ENCODE measurements around the gene GTF2H3.

The GTF2H3 gene

GRCh38 chr12:123645878-123646277, 12.2 kb downstream of the GTF2H3 start:
- no peak for DNase-seq (ENCODE audit: low read depth)

DNA sequence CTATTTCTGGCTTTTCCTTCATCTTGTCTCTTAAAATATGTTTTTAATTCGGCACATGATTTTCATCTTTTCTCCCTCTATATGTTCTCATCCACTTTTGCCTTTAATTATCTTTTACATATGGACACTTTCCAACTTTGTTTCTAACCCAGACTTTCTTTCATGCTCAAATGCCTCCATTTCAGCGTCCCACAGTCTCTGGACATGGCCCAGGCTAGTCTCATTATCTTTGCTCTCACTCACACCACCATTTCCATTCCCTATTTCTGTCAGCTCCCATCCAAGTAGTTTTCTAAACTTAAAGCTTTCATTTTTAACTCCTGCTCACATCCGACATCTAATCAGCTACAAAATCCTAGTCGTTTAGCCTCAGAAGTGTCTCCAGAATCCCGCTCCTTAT, 14.8 kb downstream of the GTF2H3 start:
- DNase-seq (ENCODE audit: low read depth): no peak

- no peak for DNase-seq (ENCODE audit: low read depth)
Measured at GRCh38 chr12:123654129-123654701, 20.6 kb downstream of the GTF2H3 start.

DNA sequence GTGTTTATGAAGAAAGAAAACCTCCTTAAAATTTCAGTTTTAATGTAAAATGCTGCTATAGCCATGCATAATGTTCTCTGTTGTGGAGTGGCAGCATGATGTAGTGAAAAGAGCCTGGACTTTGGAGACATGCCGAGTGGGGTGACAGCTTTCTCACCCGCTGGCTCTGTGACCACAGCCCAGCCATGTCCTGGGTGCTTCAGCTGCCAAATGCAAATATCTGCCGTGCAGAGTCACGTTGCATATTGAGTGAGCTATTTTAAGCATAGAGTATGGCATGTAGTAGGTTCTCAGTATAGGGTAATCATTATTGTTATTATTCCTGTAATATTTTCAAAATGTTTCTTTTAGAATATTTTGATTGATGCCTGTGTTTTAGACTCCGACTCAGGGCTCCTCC, 21.8 kb downstream of the GTF2H3 start:
- DNase-seq (ENCODE audit: low read depth): no peak

DNA sequence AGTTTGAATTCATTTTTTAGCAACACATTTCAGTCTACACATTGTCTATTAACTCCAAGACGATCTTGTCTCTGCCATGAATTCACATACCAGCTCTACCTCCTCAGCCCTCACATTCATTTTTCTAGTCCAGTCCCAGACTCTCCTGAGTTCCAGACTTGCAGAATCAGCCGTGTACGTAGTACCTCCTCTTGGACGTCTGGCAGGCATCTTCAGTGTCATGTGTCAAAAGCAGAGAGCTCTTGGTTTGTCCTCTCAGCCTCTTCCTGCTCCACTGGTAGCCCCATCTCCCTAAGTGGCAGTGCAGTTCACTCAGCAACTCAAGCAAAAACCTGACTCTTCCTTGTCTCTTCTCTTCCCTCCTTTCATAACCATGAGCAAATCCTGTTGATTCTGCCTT, 22.8 kb downstream of the GTF2H3 start:
- DNase-seq (ENCODE audit: low read depth): no peak

DNA sequence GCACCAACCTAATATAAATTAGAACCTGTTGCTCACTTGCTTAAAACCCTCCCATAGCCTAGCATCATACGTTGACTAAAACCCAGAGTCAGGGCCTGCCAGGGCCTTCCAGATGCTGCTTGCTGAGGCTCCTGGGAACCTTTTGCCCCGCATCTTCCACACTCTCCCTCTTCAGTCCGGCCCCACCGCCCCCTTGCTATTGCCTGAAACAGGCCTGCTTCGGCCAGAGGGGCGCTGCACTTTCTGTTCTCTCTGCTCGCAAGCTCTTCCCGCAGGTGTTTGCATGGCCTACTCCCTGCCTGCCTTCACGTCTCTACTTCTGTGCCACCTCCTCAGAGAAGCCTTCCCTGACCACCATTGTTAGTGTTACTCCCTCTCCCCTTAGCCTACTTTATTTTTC, 23.6 kb downstream of the GTF2H3 start:
- no peak for DNase-seq (ENCODE audit: low read depth)

DNA sequence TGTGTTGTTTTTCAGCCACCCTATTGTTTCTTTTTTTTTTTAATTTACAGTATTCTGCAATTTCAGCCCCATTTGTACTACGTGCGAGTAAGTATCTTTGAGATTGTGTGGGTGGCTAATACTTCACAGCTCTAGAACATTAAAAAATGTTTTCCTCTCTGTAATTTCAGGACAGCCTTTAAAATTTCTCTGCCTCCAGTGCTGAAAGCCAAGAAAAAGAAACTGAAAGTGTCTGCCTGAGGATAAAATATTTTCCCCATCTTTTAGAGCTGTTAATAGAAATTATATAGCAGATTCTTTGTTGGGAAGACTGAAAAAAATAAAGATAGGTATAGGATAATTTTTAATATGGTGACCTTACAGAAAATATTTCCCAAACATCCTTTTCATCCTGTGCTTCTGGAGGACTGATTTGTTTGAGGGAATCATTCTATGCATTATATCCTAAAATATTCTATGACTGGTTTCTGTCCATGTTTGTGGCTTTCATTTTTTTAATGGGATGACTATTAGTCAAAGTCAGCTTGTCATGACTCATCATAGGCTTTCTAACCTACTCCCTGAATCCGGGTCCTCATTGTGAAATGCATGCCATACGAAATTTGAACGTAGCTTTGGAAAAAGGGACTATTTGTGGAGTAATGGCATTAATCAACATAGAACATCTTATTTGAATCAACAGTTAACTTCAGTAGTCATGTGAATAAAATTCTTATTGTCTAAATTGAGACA, 26.5 kb downstream of the GTF2H3 start:
- DNase-seq (ENCODE audit: low read depth): no peak

GRCh38 chr12:123667771-123668170, 34.1 kb downstream of the GTF2H3 start:
- DNase-seq (ENCODE audit: low read depth): no peak

DNA sequence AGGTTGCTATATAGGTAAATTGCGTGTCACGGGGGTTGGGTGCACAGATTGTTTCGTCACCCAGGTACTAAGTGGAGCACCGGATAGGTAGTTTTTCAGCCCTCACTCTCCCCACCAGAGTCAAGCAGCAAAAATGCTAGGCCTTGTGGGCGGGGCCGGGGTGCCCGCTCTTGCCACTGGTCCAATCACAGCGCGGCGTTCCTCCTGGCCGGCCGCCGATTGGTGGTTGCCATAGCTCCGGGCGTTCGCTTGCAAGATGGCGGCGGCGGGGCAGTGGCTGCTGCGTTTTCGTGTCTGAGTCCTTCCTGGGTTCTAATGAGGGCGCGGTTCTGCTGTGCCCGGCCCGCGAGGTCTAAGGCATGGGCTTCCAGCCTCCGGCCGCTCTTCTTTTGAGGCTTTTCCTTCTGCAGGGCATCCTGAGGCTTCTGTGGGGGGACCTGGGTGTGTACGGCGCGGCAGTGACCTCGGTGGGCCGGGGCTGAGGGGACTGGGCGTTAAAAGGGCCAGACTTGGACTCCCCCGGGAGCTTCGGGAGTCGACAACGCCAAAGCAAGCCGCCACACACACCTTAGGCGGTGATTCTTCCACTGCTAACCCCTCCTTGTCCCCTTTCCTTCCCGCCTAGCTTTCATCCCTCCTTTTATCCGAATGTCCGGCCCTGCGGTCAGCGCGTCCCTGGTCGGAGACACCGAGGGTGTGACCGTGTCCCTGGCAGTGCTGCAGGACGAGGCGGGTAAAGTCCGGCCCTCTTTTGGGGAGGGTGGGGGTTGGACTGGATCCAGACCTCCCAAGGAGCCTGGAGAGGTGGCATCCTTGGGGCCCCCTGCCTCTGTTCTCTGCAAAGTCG, 37.5 kb downstream of the GTF2H3 start, which contains the start of gene TCTN2:
TCTN2 (plus strand) TSS at position 232 of the 847 bp plus-strand sequence; CDS start at position 360, 128 bp downstream.
- DNase-seq (ENCODE audit: low read depth): peak; percentile 85

DNA sequence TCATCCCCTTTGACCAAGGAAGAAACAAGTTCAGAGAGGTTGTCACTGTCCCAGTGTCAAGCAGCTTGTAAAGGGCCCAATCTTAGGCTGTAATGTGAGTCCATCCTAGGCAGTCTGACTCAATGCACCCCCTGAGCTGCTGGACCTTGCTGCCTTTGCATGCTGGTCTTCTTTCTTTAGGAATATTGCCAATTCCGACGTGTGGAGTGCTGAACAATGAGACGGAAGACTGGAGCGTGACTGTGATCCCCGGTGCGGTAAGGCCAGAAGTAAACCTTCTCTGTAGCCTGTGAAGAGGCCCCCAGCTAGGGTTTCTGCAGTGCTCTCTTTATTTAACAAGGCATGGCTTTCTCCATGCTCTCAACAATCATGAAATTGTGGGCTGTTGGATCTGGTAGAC, 38.2 kb downstream of the GTF2H3 start:
- DNase-seq (ENCODE audit: low read depth): no peak

DNA sequence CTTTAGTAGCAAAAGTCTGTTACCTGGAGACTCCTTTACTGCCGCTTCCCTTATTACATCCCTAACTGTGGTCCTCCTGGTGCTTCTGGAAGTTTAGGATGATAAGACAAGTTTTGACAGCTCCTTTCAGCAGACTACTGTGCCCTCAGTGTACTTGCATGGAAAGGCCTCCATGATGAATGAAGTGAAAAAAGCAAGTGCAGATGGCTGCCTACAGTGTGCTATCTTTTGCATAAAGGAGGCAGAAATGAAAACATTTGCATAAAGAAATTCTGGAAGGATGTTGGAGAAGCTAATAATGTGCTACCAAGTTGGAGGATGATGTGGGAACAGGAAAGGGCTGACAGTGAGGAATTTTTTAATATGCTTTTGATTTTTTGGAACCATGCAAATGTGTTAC, 41.8 kb downstream of the GTF2H3 start:
- DNase-seq (ENCODE audit: low read depth): no peak

DNA sequence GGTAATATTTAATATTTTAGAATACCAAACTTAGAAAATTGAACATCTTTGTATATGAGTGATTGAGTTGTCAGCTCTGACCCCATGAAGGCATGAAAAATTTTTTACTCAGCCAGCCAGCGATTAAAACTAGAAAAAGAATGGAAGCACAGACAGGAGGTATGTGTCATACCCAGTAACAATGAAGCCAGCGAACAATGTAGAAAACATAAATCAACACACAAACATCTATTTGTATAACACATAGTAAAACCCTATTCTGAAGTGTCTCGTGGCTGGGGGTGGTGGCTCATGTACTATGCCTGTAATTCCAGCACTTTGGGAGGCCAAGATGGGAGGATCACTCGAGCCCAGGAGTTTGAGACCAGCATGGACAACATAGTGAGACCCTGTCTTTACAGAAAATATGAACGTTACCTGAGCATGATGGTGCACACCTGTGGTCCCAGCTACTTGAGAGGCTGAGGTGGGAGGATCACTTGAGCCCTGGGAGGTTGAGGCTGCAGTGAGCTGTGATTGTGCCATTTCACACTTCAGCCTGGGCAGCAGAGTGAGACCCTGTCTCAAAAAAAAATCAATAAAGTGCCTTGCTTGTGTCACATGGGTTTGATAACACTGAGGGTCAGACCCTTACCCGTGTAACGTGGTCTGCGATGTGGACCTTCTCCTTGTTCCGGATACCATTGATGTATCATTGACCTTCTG, 43.1 kb downstream of the GTF2H3 start:
- DNase-seq (ENCODE audit: low read depth): no peak

DNA sequence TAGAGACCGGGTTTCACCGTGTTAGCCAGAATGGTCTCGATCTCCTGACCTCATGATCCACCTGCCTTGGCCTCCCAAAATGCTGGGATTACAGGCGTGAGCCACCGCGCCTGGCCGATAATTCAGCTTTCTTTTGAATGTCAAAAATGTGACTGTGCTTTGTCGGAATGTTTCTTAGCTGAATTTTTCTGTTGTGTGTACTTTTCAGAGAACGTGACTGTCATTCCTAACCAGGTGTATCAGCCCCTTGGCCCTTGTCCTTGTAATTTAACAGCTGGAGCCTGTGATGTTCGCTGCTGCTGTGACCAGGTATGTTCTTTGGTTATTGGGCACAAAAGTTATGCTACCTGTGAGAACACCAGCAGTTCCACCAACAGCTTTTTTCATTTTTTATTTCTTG, 45.4 kb downstream of the GTF2H3 start:
- DNase-seq (ENCODE audit: low read depth): no peak

- no peak for DNase-seq (ENCODE audit: low read depth)
Measured at GRCh38 chr12:123681605-123682004, 48.0 kb downstream of the GTF2H3 start.

GRCh38 chr12:123683964-123684363, 50.3 kb downstream of the GTF2H3 start:
- no peak for DNase-seq (ENCODE audit: low read depth)

DNA sequence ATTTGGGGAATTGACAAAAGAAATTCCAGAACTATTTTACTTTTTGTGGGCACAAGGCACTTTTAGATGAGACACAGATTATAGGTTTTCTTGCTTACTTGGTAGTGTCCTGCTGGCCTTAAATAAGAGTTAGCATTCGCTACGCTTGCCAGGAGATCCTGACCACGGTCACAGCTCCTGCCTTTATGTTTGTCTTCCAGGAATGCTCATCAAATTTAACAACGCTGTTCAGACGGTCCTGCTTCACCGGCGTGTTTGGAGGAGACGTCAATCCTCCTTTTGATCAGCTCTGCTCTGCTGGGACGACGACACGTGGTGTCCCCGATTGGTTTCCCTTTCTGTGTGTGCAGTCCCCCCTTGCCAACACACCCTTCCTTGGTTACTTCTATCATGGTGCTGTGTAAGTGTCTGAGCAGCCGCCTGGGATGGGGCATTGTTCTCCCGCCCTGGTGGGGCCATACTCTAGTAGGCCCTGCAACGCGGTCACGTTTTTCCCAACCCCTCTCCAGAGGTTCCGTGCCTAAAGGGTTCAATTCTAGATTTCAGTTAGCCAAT, 53.1 kb downstream of the GTF2H3 start:
- DNase-seq (ENCODE audit: low read depth): no peak

- DNase-seq (ENCODE audit: low read depth): no peak
Measured at GRCh38 chr12:123690191-123690840, 56.7 kb downstream of the GTF2H3 start.

GRCh38 chr12:123696207-123696606, 62.6 kb downstream of the GTF2H3 start:
- DNase-seq (ENCODE audit: low read depth): no peak

- DNase-seq (ENCODE audit: low read depth): no peak
Measured at GRCh38 chr12:123696646-123697045, 63.0 kb downstream of the GTF2H3 start.

- no peak for DNase-seq (ENCODE audit: low read depth)
Measured at GRCh38 chr12:123705935-123706334, 72.3 kb downstream of the GTF2H3 start.

GRCh38 chr12:123707466-123707865, 73.8 kb downstream of the GTF2H3 start:
- DNase-seq (ENCODE audit: low read depth): no peak
